HepG2 (cell line): ENCODE results near the gene TXNDC2. TPM values are rescaled to one million over a fixed set of nuclear protein-coding genes. Genes with fewer than 3 reads are reported as not detected.

Experiments used
- ATF7-NPFF ChIP-seq: sonication (generic); formaldehyde crosslinking; IDR thresholded peaks from 2 replicates; pipeline ENCODE4 v1.8.1; 2023; ENCODE audit warnings: mild to moderate bottlenecking, low read depth, missing genetic modification reagents, moderate library complexity
- CBX5 ChIP-seq: sonication (generic); formaldehyde crosslinking; IDR thresholded peaks from 2 replicates; pipeline ENCODE4 v1.4.0; 2020; ENCODE audit warnings: missing genetic modification reagents, borderline replicate concordance
- EED ChIP-seq: sonication (generic); formaldehyde crosslinking; IDR thresholded peaks from 2 replicates; pipeline ENCODE4 v1.5.0; 2020; ENCODE audit warnings: mild to moderate bottlenecking, missing genetic modification reagents
- HMGXB3 ChIP-seq: sonication (generic); formaldehyde crosslinking; IDR thresholded peaks from 2 replicates; pipeline ENCODE4 v1.4.0; 2020; ENCODE audit warnings: missing genetic modification reagents, borderline replicate concordance
- MXD1 ChIP-seq: sonication (generic); formaldehyde crosslinking; IDR thresholded peaks from 2 replicates; pipeline ENCODE4 v1.4.0; 2020; ENCODE audit warnings: mild to moderate bottlenecking, missing genetic modification reagents
- NCOA5 ChIP-seq: sonication (generic); formaldehyde crosslinking; IDR thresholded peaks from 2 replicates; pipeline ENCODE4 v1.4.0; 2020; ENCODE audit warnings: missing genetic modification reagents
- TEAD3 ChIP-seq: optimal IDR thresholded peaks from 2 replicates; pipeline ENCODE3; 2016; ENCODE audit warnings: borderline replicate concordance
- YEATS4 ChIP-seq: sonication (generic); formaldehyde crosslinking; IDR thresholded peaks from 2 replicates; pipeline ENCODE4 v1.4.0; 2020; ENCODE audit warnings: missing genetic modification reagents, borderline replicate concordance
- ZIK1 ChIP-seq: sonication (generic); formaldehyde crosslinking; IDR thresholded peaks from 2 replicates; pipeline ENCODE4 v1.5.0; 2020; ENCODE audit warnings: mild to moderate bottlenecking, low read depth, missing genetic modification reagents, borderline replicate concordance
- ZNF235 ChIP-seq: sonication (generic); formaldehyde crosslinking; IDR thresholded peaks from 2 replicates; pipeline ENCODE4 v1.8.1; 2023; ENCODE audit warnings: mild to moderate bottlenecking, missing genetic modification reagents, borderline replicate concordance
- ZNF292 ChIP-seq: sonication (generic); formaldehyde crosslinking; IDR thresholded peaks from 2 replicates; pipeline ENCODE4 v1.8.1; 2022; ENCODE audit warnings: mild to moderate bottlenecking, low read depth, missing genetic modification reagents, borderline replicate concordance
- ZNF333 ChIP-seq: sonication (generic); formaldehyde crosslinking; IDR thresholded peaks from 2 replicates; pipeline ENCODE4 v1.4.0; 2020; ENCODE audit warnings: mild to moderate bottlenecking, missing genetic modification reagents, borderline replicate concordance
- ZNF441 ChIP-seq: sonication (generic); formaldehyde crosslinking; IDR thresholded peaks from 2 replicates; pipeline ENCODE4 v1.7.0; 2021; ENCODE audit warnings: missing genetic modification reagents, borderline replicate concordance
- ZNF546 ChIP-seq: sonication (generic); formaldehyde crosslinking; conservative IDR thresholded peaks from 2 replicates; pipeline ENCODE4 v1.8.1; 2023; ENCODE audit warnings: mild to moderate bottlenecking, missing genetic modification reagents
- ZNF652 ChIP-seq: IDR thresholded peaks from 2 replicates; pipeline ENCODE4 v1.6.1; 2016; ENCODE audit warnings: low read depth, borderline replicate concordance
- ZNF800 ChIP-seq: sonication (generic); formaldehyde crosslinking; IDR thresholded peaks from 2 replicates; pipeline ENCODE4 v1.4.0; 2020; ENCODE audit warnings: missing genetic modification reagents
- polyA plus RNA-seq, 8 experiments: library from polyadenylated mRNA; depleted of rRNA in 3 of 8; stranded (reverse) in 7 of 8; unstranded in 1 of 8; fragments of >200 nt; fragmentation: Illumina TruSeq in 4 of 8; extraction: Trizol in 4 of 8; gene quantifications; 2 replicates each; pipeline versions ENCODE4 v1.2.1 to v1.2.3, GENCODE V29; 2011 to 2016; ENCODE audit warnings: low read depth in 4 of 8, missing spikeins in 1 of 8, mixed read lengths in 1 of 8; ENCODE audit not compliant: insufficient read depth in 1 of 8
- total RNA-seq, 5 experiments: library from RNA; depleted of rRNA; stranded (reverse); fragments of >200 nt; fragmentation: Illumina TruSeq; extraction: Trizol; gene quantifications; 2 replicates each; pipeline ENCODE4 v1.2.3, GENCODE V29; 2016; ENCODE audit warnings: low read depth in 1 of 5
- TF ChIP-seq, protein P1 (sequence below): sonication (generic); formaldehyde crosslinking; IDR thresholded peaks from 2 replicates; pipeline ENCODE4 v1.8.1; 2023; ENCODE audit warnings: mild to moderate bottlenecking, missing genetic modification reagents, borderline replicate concordance
- TF ChIP-seq, protein P2 (sequence below): sonication (generic); formaldehyde crosslinking; IDR thresholded peaks from 2 replicates; pipeline ENCODE4 v1.8.0; 2022; ENCODE audit warnings: missing genetic modification reagents, mild to moderate bottlenecking, borderline replicate concordance
- TF ChIP-seq, protein P3 (sequence below): sonication (generic); formaldehyde crosslinking; IDR thresholded peaks from 2 replicates; pipeline ENCODE4 v1.5.0; 2020; ENCODE audit warnings: missing genetic modification reagents, mild to moderate bottlenecking, borderline replicate concordance
- TF ChIP-seq, protein P4 (sequence below): conservative IDR thresholded peaks from 2 replicates; pipeline ENCODE4 v1.6.1; 2018; ENCODE audit warnings: missing genetic modification reagents

The TXNDC2 gene
- total and polyA plus RNA-seq, 2 of the 13 experiments (the other 11 are each of a cell fraction or from before 2014, with no cell fraction given), result not detected

DNA sequence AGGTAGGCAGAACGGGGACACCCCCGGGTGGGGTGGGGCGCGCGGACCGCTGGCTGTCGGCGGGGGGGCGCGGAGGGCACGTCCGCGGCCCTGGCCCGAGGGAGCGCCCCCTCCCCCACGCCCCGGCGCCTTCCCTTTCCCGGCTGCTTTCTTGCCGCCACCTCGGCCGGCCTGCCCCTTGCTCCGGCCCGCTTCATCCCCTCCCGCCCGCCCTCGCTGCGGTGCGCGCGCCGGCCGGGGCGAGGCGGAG lies 28.5 kb downstream of the TXNDC2 start (continued):
- TF ChIP-seq MXD1 (CRISPR knock-in tag), result 0 out of 2 replicates have a peak, but pooled peaks have one; percentile 14
- no peak for TF ChIP-seq ZNF652 (CRISPR knock-in tag)
- TF ChIP-seq YEATS4 (CRISPR knock-in tag), result 0 out of 2 replicates have a peak, but pooled peaks have one; percentile 15
- TF ChIP-seq ATF7-NPFF, result 0 out of 2 replicates have a peak, but pooled peaks have one; percentile 18
- TF ChIP-seq NCOA5 (CRISPR knock-in tag), result no peak
- TF ChIP-seq, protein P1, sequence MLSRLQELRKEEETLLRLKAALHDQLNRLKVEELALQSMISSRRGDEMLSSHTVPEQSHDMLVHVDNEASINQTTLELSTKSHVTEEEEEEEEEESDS (CRISPR knock-in tag), result 0 out of 2 replicates have a peak, but pooled peaks have one; percentile 11
- no peak for TF ChIP-seq ZNF800 (CRISPR knock-in tag)
- TF ChIP-seq, protein P2, sequence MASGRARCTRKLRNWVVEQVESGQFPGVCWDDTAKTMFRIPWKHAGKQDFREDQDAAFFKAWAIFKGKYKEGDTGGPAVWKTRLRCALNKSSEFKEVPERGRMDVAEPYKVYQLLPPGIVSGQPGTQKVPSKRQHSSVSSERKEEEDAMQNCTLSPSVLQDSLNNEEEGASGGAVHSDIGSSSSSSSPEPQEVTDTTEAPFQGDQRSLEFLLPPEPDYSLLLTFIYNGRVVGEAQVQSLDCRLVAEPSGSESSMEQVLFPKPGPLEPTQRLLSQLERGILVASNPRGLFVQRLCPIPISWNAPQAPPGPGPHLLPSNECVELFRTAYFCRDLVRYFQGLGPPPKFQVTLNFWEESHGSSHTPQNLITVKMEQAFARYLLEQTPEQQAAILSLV, result no peak
- TF ChIP-seq ZNF333, result peak; percentile 4; the same call in 1 of the 2 replicates
- TF ChIP-seq ZNF235, result peak; percentile 70; the same call in 1 of the 2 replicates
- TF ChIP-seq, protein P3, sequence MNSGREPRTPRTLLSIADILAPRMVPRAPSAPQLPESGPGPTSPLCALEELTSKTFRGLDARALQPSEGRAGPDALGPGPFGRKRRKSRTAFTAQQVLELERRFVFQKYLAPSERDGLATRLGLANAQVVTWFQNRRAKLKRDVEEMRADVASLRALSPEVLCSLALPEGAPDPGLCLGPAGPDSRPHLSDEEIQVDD (CRISPR knock-in tag), result no peak
- TF ChIP-seq, protein P4, sequence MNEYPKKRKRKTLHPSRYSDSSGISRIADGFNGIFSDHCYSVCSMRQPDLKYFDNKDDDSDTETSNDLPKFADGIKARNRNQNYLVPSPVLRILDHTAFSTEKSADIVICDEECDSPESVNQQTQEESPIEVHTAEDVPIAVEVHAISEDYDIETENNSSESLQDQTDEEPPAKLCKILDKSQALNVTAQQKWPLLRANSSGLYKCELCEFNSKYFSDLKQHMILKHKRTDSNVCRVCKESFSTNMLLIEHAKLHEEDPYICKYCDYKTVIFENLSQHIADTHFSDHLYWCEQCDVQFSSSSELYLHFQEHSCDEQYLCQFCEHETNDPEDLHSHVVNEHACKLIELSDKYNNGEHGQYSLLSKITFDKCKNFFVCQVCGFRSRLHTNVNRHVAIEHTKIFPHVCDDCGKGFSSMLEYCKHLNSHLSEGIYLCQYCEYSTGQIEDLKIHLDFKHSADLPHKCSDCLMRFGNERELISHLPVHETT (CRISPR knock-in tag), result no peak; the same call in 1 of the 2 replicates
- TF ChIP-seq HMGXB3, result no peak
- TF ChIP-seq ZIK1 (CRISPR knock-in tag), result no peak
- TF ChIP-seq TEAD3, result no peak
- 0 out of 2 replicates have a peak, but pooled peaks have one; percentile 27 for TF ChIP-seq ZNF546 (CRISPR knock-in tag)
- no peak for TF ChIP-seq EED (CRISPR knock-in tag)
- TF ChIP-seq ZNF441 (CRISPR knock-in tag), result peak; percentile 6; the same call in 1 of the 2 replicates
- TF ChIP-seq ZNF292 (CRISPR knock-in tag), result no peak
- TF ChIP-seq CBX5 (CRISPR knock-in tag), result no peak
